Bronchial epithelial cell (primary cell): ENCODE results near the gene CCDC159. TPM values are rescaled to one million over a fixed set of nuclear protein-coding genes. Genes with fewer than 3 reads are reported as not detected.

ENCODE experiments used
- DNase-seq: peaks from one replicate; pipeline ENCODE4 v3.0.0-alpha.2; 2010; ENCODE audit warnings: low read depth
- FAIRE-seq: peaks from 2 replicates; lab custom pipeline; 2011; peaks lifted over from hg19 to GRCh38; lab: Jason Lieb, UNC
- H3K27me3 ChIP-seq: 2 replicates; pipeline ENCODE4 v1.5.1; 2011; ENCODE audit warnings: low read length; ENCODE audit not compliant: control insufficient read depth, insufficient read depth
- H3K36me3 ChIP-seq: 2 replicates; pipeline ENCODE4 v1.5.1; 2011; ENCODE audit warnings: low read length; ENCODE audit not compliant: control insufficient read depth, insufficient read depth
- H3K4me3 ChIP-seq: 2 replicates; pipeline ENCODE4 v1.5.1; 2011; ENCODE audit warnings: mild to moderate bottlenecking, low read depth, low read length, control low read depth
- total RNA-seq: library from RNA; depleted of rRNA; stranded (reverse); fragments of >200 nt; gene quantifications from 2 replicates; pipeline ENCODE4 v1.2.1, GENCODE V29; 2014
- TF ChIP-seq, protein P1 (sequence below): IDR thresholded peaks from 2 replicates; pipeline ENCODE4 v1.5.1; 2011; ENCODE audit warnings: mild to moderate bottlenecking, moderate library complexity, low read length, control low read depth, inconsistent platforms; ENCODE audit not compliant: insufficient read depth, severe bottlenecking

Gene CCDC159
- total RNA-seq, 1 donor from 2014 or later, result 7.9 TPM

DNA sequence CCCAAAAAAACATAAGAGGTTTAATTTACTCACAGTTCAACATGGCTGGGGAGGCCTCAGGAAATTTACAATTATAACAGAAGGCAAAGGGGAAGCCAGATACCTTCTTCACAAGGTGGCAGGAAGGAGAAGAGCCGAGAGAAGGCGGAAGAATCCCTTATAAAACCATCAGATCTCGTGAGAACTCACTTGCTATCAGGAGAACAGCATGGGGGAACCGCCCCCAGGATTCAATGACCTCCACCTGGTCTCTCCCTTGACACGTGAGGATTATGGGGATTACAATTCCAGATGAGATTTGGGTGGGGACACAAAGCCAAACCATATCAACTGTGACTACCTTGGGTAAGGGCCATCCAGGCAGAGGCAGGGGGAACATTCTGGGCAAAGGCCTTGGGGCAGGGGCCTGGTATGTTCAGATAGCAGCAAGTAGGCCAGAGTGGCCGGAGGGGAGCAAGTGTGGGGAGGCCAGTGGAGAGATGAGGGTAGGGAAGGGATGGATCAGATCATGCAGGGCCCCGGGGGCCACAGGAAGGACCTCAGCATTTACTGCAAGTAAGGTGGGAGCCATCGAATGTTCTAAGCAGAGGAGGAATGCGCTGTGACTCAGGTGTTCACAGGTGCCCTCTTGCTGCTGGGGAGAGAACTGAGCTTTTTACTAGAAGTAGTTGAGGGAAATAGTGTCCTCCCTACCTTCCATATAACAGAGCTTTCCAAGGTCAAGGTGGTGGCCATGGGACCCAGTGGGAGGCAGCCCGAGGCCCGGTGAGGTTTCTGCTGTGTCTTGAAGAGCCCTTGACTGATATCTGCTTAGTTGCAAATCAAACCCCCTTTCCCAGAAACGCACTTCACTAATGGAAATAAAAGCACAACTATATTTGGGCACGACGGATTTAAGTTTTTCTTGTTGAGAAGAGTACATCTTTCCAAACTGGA, 24.9 kb upstream of the CCDC159 start:
- DNase-seq (no peak), FAIRE-seq (no peak)
- no peaks in the 10 kb centered on the region for H3K36me3 ChIP-seq
- TF ChIP-seq, protein P1, sequence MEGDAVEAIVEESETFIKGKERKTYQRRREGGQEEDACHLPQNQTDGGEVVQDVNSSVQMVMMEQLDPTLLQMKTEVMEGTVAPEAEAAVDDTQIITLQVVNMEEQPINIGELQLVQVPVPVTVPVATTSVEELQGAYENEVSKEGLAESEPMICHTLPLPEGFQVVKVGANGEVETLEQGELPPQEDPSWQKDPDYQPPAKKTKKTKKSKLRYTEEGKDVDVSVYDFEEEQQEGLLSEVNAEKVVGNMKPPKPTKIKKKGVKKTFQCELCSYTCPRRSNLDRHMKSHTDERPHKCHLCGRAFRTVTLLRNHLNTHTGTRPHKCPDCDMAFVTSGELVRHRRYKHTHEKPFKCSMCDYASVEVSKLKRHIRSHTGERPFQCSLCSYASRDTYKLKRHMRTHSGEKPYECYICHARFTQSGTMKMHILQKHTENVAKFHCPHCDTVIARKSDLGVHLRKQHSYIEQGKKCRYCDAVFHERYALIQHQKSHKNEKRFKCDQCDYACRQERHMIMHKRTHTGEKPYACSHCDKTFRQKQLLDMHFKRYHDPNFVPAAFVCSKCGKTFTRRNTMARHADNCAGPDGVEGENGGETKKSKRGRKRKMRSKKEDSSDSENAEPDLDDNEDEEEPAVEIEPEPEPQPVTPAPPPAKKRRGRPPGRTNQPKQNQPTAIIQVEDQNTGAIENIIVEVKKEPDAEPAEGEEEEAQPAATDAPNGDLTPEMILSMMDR, result peak; percentile 44
- no peak overlapping the region for H3K4me3 ChIP-seq
- H3K27me3 ChIP-seq, result no peaks in the 10 kb centered on the region

- Histone ChIP-seq H3K27me3 (no peaks in the 10 kb centered on the region), H3K36me3 (no peaks in the 10 kb centered on the region), H3K4me3 (no peak overlapping the region)
- no peak for DNase-seq
- TF ChIP-seq, protein P1, result no peak
- FAIRE-seq, result no peak
These were observed 23.9 kb upstream of the CCDC159 start for GRCh38 chr19:11322269-11323024.

- no peaks in the 10 kb centered on the region for H3K27me3 ChIP-seq
- no peak overlapping the region for H3K4me3 ChIP-seq
- H3K36me3 ChIP-seq, result no peaks in the 10 kb centered on the region
- TF ChIP-seq, protein P1, result no peak
- DNase-seq (no peak), FAIRE-seq (no peak)
These were observed 22.7 kb upstream of the CCDC159 start for GRCh38 chr19:11323601-11324078.

GRCh38 chr19:11324079-11324661, 22.1 kb upstream of the CCDC159 start:
- no peaks in the 10 kb centered on the region for H3K36me3 ChIP-seq
- FAIRE-seq, result no peak
- DNase-seq, result peak; percentile 93
- H3K27me3 ChIP-seq, result no peaks in the 10 kb centered on the region
- TF ChIP-seq, protein P1, result no peak
- H3K4me3 ChIP-seq, result no peak overlapping the region

DNA sequence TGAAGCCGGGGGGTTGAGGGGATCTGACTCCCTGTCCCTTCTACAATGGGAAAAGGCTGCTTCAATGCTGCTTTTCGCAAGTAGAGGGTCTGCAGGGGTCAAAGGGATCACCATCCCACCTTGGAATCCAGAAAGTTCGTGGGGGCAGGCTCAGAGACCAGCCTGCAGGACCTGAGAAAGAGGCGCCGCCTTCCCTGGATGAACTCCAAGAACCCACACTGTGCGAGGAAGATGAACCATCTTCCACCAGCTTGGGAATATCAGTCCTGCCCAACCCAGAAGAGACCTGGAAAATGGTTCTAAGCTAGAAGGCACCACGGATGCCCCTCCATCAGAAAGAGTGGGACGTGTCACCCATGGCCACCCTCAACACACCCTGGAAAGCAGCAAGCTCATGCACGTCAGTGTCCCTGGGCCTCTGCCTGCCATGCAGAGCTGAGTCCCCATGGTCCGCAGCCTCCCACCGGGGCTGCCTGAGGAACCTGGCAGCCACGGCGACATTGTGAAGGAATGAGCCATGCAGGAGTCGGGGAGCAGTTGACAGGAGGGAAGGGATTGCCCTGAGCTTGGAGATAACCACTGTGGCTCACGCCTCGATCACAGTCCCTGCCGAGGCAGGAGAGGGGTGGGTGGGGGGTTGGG, 21.4 kb upstream of the CCDC159 start:
- H3K27me3 ChIP-seq, result no peaks in the 10 kb centered on the region
- no peak overlapping the region for H3K4me3 ChIP-seq
- FAIRE-seq (no peak), DNase-seq (no peak)
- H3K36me3 ChIP-seq, result no peaks in the 10 kb centered on the region
- TF ChIP-seq, protein P1, result no peak
